Measurements from ENCODE around the gene EFL1. TPM values are rescaled to one million over a fixed set of nuclear protein-coding genes. Genes with fewer than 3 reads are reported as not detected.
"Not testable (repeated sequence)": the region's sequence is repeated elsewhere in the genome, so short reads cannot be mapped to it uniquely, and the experiment has no call there.

The EFL1 gene
- total RNA-seq, 1 experiment from 2014 or later: 29.1 TPM

- DNase-seq: no peak
- H3K27ac Mint-ChIP-seq (ENCODE audit: unreplicated experiment): no peak overlapping the region
- no TSS peak for BruUV-seq (replicated peaks)
- CTCF ChIA-PET: no interaction called here
- no peaks in the 10 kb centered on the region for H3K4me1 Mint-ChIP-seq (ENCODE audit: low read depth, unreplicated experiment)
- intact Hi-C loops (cut with micrococcal nuclease; ENCODE audit: unreplicated experiment): no loop called here
- no peaks in the 10 kb centered on the region for H3K36me3 Mint-ChIP-seq (ENCODE audit: insufficient read depth, unreplicated experiment)
- H3K4me3 Mint-ChIP-seq (ENCODE audit: low read depth, unreplicated experiment): no peak overlapping the region
- no peak for TF ChIP-seq CTCF (IDR thresholded peaks at IDR 0.05; ENCODE audit: unreplicated experiment)
- no peaks in the 10 kb centered on the region for H3K9me3 Mint-ChIP-seq (ENCODE audit: low read depth, unreplicated experiment)
- peaks cover 17% of the 10 kb centered on the region for H3K27me3 Mint-ChIP-seq (ENCODE audit: unreplicated experiment)
Observed at GRCh38 chr15:82298032-82298431, 35.5 kb upstream of the EFL1 start.

GRCh38 chr15:82297546-82297945, 35.0 kb upstream of the EFL1 start:
- Mint-ChIP-seq H3K4me3 (ENCODE audit: low read depth, unreplicated experiment) (no peak overlapping the region), H3K27ac (ENCODE audit: unreplicated experiment) (no peak overlapping the region), H3K36me3 (ENCODE audit: insufficient read depth, unreplicated experiment) (no peaks in the 10 kb centered on the region), H3K27me3 (ENCODE audit: unreplicated experiment) (peaks cover 17% of the 10 kb centered on the region), H3K9me3 (ENCODE audit: low read depth, unreplicated experiment) (no peaks in the 10 kb centered on the region), H3K4me1 (ENCODE audit: low read depth, unreplicated experiment) (no peaks in the 10 kb centered on the region)
- DNase-seq: no peak
- intact Hi-C loops (cut with micrococcal nuclease; ENCODE audit: unreplicated experiment): no loop called here
- no TSS peak for BruUV-seq (replicated peaks)
- no peak for TF ChIP-seq CTCF (IDR thresholded peaks at IDR 0.05; ENCODE audit: unreplicated experiment)
- CTCF ChIA-PET: no interaction called here

- Mint-ChIP-seq H3K27me3 (ENCODE audit: unreplicated experiment) (peaks cover 37% of the 10 kb centered on the region), H3K4me1 (ENCODE audit: low read depth, unreplicated experiment) (no peaks in the 10 kb centered on the region), H3K4me3 (ENCODE audit: low read depth, unreplicated experiment) (no peak overlapping the region), H3K36me3 (ENCODE audit: insufficient read depth, unreplicated experiment) (no peaks in the 10 kb centered on the region), H3K9me3 (ENCODE audit: low read depth, unreplicated experiment) (no peaks in the 10 kb centered on the region), H3K27ac (ENCODE audit: unreplicated experiment) (no peak overlapping the region)
- TF ChIP-seq CTCF (IDR thresholded peaks at IDR 0.05; ENCODE audit: unreplicated experiment): no peak
- BruUV-seq (replicated peaks): no TSS peak
- CTCF ChIA-PET: no interaction called here
- no peak for DNase-seq
- intact Hi-C loops (cut with micrococcal nuclease; ENCODE audit: unreplicated experiment): no loop called here
Observed at GRCh38 chr15:82294061-82294690, 31.6 kb upstream of the EFL1 start.

GRCh38 chr15:82292271-82292670, 29.7 kb upstream of the EFL1 start:
- H3K4me3 Mint-ChIP-seq (ENCODE audit: low read depth, unreplicated experiment): no peak overlapping the region
- no peak for TF ChIP-seq CTCF (IDR thresholded peaks at IDR 0.05; ENCODE audit: unreplicated experiment)
- H3K27me3 Mint-ChIP-seq (ENCODE audit: unreplicated experiment): peaks cover 56% of the 10 kb centered on the region
- no TSS peak for BruUV-seq (replicated peaks)
- H3K27ac Mint-ChIP-seq (ENCODE audit: unreplicated experiment): no peak overlapping the region
- CTCF ChIA-PET: no interaction called here
- no peaks in the 10 kb centered on the region for H3K36me3 Mint-ChIP-seq (ENCODE audit: insufficient read depth, unreplicated experiment)
- no peaks in the 10 kb centered on the region for H3K4me1 Mint-ChIP-seq (ENCODE audit: low read depth, unreplicated experiment)
- H3K9me3 Mint-ChIP-seq (ENCODE audit: low read depth, unreplicated experiment): no peaks in the 10 kb centered on the region
- no peak for DNase-seq
- intact Hi-C loops (cut with micrococcal nuclease; ENCODE audit: unreplicated experiment): no loop called here

- DNase-seq; BruUV-seq (replicated peaks); H3K4me3 Mint-ChIP-seq (ENCODE audit: low read depth, unreplicated experiment); H3K4me1 Mint-ChIP-seq (ENCODE audit: low read depth, unreplicated experiment); CTCF ChIA-PET; H3K9me3 Mint-ChIP-seq (ENCODE audit: low read depth, unreplicated experiment); H3K27ac Mint-ChIP-seq (ENCODE audit: unreplicated experiment); intact Hi-C loops (cut with micrococcal nuclease; ENCODE audit: unreplicated experiment); H3K36me3 Mint-ChIP-seq (ENCODE audit: insufficient read depth, unreplicated experiment): not testable (repeated sequence)
- peaks cover 60% of the 10 kb centered on the region for H3K27me3 Mint-ChIP-seq (ENCODE audit: unreplicated experiment)
Observed at GRCh38 chr15:82288202-82288601, 25.7 kb upstream of the EFL1 start.

GRCh38 chr15:82286475-82286874, 23.9 kb upstream of the EFL1 start:
- intact Hi-C loops (cut with micrococcal nuclease; ENCODE audit: unreplicated experiment); H3K4me3 Mint-ChIP-seq (ENCODE audit: low read depth, unreplicated experiment); H3K27ac Mint-ChIP-seq (ENCODE audit: unreplicated experiment); CTCF ChIA-PET; H3K4me1 Mint-ChIP-seq (ENCODE audit: low read depth, unreplicated experiment); DNase-seq; H3K9me3 Mint-ChIP-seq (ENCODE audit: low read depth, unreplicated experiment); H3K36me3 Mint-ChIP-seq (ENCODE audit: insufficient read depth, unreplicated experiment); BruUV-seq (replicated peaks): not testable (repeated sequence)
- peaks cover 45% of the 10 kb centered on the region for H3K27me3 Mint-ChIP-seq (ENCODE audit: unreplicated experiment)

GRCh38 chr15:82284381-82284780, 21.8 kb upstream of the EFL1 start:
- BruUV-seq (replicated peaks); DNase-seq; H3K4me3 Mint-ChIP-seq (ENCODE audit: low read depth, unreplicated experiment); H3K4me1 Mint-ChIP-seq (ENCODE audit: low read depth, unreplicated experiment); H3K36me3 Mint-ChIP-seq (ENCODE audit: insufficient read depth, unreplicated experiment); intact Hi-C loops (cut with micrococcal nuclease; ENCODE audit: unreplicated experiment); CTCF ChIA-PET; H3K9me3 Mint-ChIP-seq (ENCODE audit: low read depth, unreplicated experiment); H3K27ac Mint-ChIP-seq (ENCODE audit: unreplicated experiment): not testable (repeated sequence)
- peaks cover 44% of the 10 kb centered on the region for H3K27me3 Mint-ChIP-seq (ENCODE audit: unreplicated experiment)
